GM12891 (cell line): ENCODE measurements around the gene CACNG8.

Experiments used
- PAX5 ChIP-seq: IDR thresholded peaks from 2 replicates; pipeline ENCODE4 v1.6.1; 2011; ENCODE audit warnings: low read length, moderate library complexity, mild to moderate bottlenecking; ENCODE audit not compliant: insufficient read depth, severe bottlenecking
- POLR2A ChIP-seq: IDR thresholded peaks from 2 replicates; pipeline ENCODE4 v1.6.1; 2011; ENCODE audit warnings: low read depth, low read length, control low read depth
- POLR2AphosphoS5 ChIP-seq: IDR thresholded peaks from 2 replicates; pipeline ENCODE4 v1.6.1; 2011; ENCODE audit warnings: low read depth, low read length, control low read depth
- POU2F2 ChIP-seq: IDR thresholded peaks from 2 replicates; pipeline ENCODE4 v1.6.1; 2011; ENCODE audit warnings: low read depth, mild to moderate bottlenecking, control low read depth, low read length, moderate library complexity
- SPI1 ChIP-seq: IDR thresholded peaks from 2 replicates; pipeline ENCODE4 v1.6.1; 2011; ENCODE audit warnings: low read depth, low read length, control low read depth
- TAF1 ChIP-seq: IDR thresholded peaks from 2 replicates; pipeline ENCODE4 v1.6.1; 2011; ENCODE audit warnings: low read depth, low read length, control low read depth

DNA sequence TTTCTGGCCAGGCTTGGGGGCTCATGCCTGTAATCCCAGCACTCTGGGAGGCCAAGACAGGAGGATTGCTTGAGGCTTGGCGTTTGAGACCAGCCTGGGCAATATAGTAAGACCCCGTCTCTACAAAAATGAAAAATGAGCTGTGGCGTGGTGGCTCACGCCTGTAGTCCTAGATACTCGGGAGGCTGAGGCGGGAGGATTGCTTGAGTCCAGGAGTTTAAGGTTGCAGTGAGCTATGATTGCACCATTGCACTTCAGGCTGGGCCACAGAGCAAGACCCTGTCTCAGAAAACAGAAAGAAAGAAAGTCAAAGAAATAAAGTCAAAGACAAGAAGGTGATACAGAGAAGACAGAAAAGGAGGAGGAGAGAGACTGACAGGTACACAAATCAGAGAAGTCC is 26.2 kb downstream of the CACNG8 start:
- TF ChIP-seq POLR2A (no peak), POU2F2 (no peak), POLR2AphosphoS5 (no peak), TAF1 (no peak), SPI1 (no peak), PAX5 (no peak)
